ENCODE data around the gene DNM1. TPM values are rescaled to one million over a fixed set of nuclear protein-coding genes. Genes with fewer than 3 reads are reported as not detected.
A peak's percentile ranks its signal among the peaks of the same experiment; 100 is the strongest.

The DNM1 gene
- total and polyA plus RNA-seq, 2 donors (not counting 3 experiments of a cell fraction or from before 2014, with no cell fraction given), result 0.59 to 2.9 TPM

DNA sequence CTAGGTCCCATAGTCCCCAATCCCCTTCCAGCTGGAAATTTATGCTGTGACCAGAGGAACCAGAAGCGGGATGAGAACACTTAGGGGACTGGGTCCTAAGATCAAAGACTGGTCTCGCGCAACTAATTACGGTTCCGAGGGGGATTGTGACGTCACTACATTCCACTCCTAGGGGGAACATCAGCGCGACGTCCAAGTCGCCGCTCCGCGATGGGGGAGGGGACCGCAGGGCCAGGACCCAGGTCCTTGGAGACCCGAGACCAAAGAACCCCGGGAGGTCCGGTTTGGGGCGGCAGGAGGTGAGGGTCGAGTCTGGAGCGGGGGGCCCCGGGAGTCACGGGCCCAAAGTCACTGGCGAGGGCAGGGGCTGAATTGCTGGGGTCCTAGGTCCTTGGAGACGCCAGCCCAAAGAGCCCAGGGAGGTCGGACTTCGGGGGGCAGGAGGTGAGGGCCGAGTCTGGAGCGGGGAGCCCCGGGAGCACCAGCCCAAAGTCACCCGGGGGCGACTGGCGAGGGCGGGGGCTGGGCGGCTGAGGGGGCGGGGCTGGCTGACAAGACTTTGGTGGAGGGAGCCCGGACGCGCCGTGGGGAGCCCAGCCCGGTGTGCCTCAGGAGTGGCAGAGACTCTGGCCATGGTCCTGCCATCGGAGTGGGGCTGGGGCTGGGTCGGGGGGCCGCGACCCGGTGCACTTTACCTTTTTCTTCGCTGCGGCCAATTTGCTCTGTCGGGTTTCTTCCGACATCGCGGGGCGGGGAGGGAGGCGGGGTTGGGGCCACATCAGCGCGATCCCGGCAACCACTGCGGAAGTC lies 72.2 kb downstream of the DNM1 start, which contains the start of gene GOLGA2:
GOLGA2 (minus strand) TSS at position 810 of the 810 bp plus-strand sequence; CDS start at position 779, 31 bp downstream.
- DNase-seq (ENCODE audit: low read depth, low spot score) (peak; percentile 58), FAIRE-seq (no peak)

GRCh38 chr9:128276008-128276573 lies 72.9 kb downstream of the DNM1 start, which contains the start of gene SWI5:
TSS of gene SWI5 (plus strand) at chr9:128276276.
- H3K4me2 ChIP-seq (ENCODE audit: insufficient read depth, low read length), result peak within 1 kb of the TSS; percentile 86
- H3K27ac ChIP-seq (ENCODE audit: insufficient read depth, low read depth, low read length), result peak within 1 kb of the TSS; percentile 89
- peak within 1 kb of the TSS; percentile 80 to 95 (median 81) for H3K4me3 ChIP-seq (replicated peaks in 1 of 3; ENCODE audit: insufficient read depth in 1 of 3, low read depth in 1 of 3, low read length in 3 of 3)
- DNase-seq (ENCODE audit: low read depth, low spot score) (peak; percentile 100), FAIRE-seq (peak; percentile 99)
- peaks cover 27% of the 10 kb centered on the region for H3K4me1 ChIP-seq (ENCODE audit: control insufficient read depth, extremely low read depth, insufficient read depth, low read length)
- H4K20me1 ChIP-seq (replicated peaks; ENCODE audit: control insufficient read depth, extremely low read depth, insufficient read depth, low read length), result no peaks in the 10 kb centered on the region
- no peaks in the 10 kb centered on the region for H3K9me3 ChIP-seq (replicated peaks; ENCODE audit: control insufficient read depth, insufficient read depth, low read length)
- H3K9me1 ChIP-seq (replicated peaks; ENCODE audit: control insufficient read depth, extremely low read depth, insufficient read depth, low read length), result no peaks in the 10 kb centered on the region
- ChIA-PET CTCF (interaction anchor here (0.7 to 1.1 kb wide), 6 partner anchors 19 to 145 kb away, joined by 3 to 7 read pairs (median 5); partner anchors contain the start of gene CERCAM), POLR2A (interaction anchor here (0.5 kb wide), 1 partner anchor 1548 kb away, joined by 7 read pairs; the partner anchor contains the start of gene TOR1A)
- TSS peak; percentile 51 for BruUV-seq (replicated peaks)
- dilution Hi-C loops (cut with MboI; ENCODE audit: extremely low pct_ligation_motif_present, low sequenced_read_pairs) (no loop called here), intact Hi-C loops (cut with micrococcal nuclease) (loop anchor here (1.0 kb wide), 2 partner anchors 19 to 116 kb away; partner anchors contain the start of gene BBLN)
- peaks cover 27% of the 10 kb centered on the region for H3K79me2 ChIP-seq (ENCODE audit: control insufficient read depth, insufficient read depth, low read length)
- TF ChIP-seq POLR2A (IDR thresholded peaks at IDR 0.05; ENCODE audit: low read depth, low read length) (peak; percentile 89), EZH2 (IDR thresholded peaks at IDR 0.05; ENCODE audit: borderline replicate concordance, low read depth, low read length, severe bottlenecking) (no peak), GATA2 (IDR thresholded peaks at IDR 0.05; ENCODE audit: insufficient read depth, insufficient read length, low read depth, low read length) (no peak), JUN (IDR thresholded peaks at IDR 0.05; ENCODE audit: borderline replicate concordance, insufficient read depth, insufficient read length, low read depth) (no peak), MYC (IDR thresholded peaks at IDR 0.05; ENCODE audit: low read depth, low read length) (no peak), FOS (IDR thresholded peaks at IDR 0.05; ENCODE audit: borderline replicate concordance, insufficient read depth, low read length) (no peak), POLR2AphosphoS5 (IDR thresholded peaks at IDR 0.05; ENCODE audit: insufficient read depth, low read depth, low read length) (peak; percentile 81)
- TF ChIP-seq, protein P1, sequence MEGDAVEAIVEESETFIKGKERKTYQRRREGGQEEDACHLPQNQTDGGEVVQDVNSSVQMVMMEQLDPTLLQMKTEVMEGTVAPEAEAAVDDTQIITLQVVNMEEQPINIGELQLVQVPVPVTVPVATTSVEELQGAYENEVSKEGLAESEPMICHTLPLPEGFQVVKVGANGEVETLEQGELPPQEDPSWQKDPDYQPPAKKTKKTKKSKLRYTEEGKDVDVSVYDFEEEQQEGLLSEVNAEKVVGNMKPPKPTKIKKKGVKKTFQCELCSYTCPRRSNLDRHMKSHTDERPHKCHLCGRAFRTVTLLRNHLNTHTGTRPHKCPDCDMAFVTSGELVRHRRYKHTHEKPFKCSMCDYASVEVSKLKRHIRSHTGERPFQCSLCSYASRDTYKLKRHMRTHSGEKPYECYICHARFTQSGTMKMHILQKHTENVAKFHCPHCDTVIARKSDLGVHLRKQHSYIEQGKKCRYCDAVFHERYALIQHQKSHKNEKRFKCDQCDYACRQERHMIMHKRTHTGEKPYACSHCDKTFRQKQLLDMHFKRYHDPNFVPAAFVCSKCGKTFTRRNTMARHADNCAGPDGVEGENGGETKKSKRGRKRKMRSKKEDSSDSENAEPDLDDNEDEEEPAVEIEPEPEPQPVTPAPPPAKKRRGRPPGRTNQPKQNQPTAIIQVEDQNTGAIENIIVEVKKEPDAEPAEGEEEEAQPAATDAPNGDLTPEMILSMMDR (IDR thresholded peaks at IDR 0.05; ENCODE audit: extremely low read depth in 1 of 2, insufficient read depth in 1 of 2, low read depth in 1 of 2, low read length in 2 of 2), result no peak
- TF ChIP-seq, protein P2, sequence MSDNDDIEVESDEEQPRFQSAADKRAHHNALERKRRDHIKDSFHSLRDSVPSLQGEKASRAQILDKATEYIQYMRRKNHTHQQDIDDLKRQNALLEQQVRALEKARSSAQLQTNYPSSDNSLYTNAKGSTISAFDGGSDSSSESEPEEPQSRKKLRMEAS (IDR thresholded peaks at IDR 0.05; ENCODE audit: insufficient read depth, insufficient read length), result no peak
- peak within 1 kb of the TSS; percentile 68 for H2AFZ ChIP-seq (ENCODE audit: low read depth, low read length)
- peak within 1 kb of the TSS; percentile 95 for H3K9ac ChIP-seq (replicated peaks; ENCODE audit: extremely low read depth, insufficient read depth, low read length)
- no peaks in the 10 kb centered on the region for H3K27me3 ChIP-seq (ENCODE audit: control insufficient read depth in 2 of 2, insufficient read depth in 2 of 2, low read length in 2 of 2)
- H3K36me3 ChIP-seq (ENCODE audit: control insufficient read depth in 2 of 2, extremely low read depth in 1 of 2, insufficient read depth in 2 of 2, low read length in 2 of 2), result peaks cover 2 to 10% of the 10 kb centered on the region in 2 experiments

More for the DNA sequence above, 72.2 kb downstream of the DNM1 start, which contains the start of gene GOLGA2:
- Histone ChIP-seq H3K9me3 (replicated peaks; ENCODE audit: control insufficient read depth, insufficient read depth, low read length) (no peaks in the 10 kb centered on the region), H3K27me3 (ENCODE audit: control insufficient read depth in 2 of 2, insufficient read depth in 2 of 2, low read length in 2 of 2) (no peaks in the 10 kb centered on the region), H3K4me1 (ENCODE audit: control insufficient read depth, extremely low read depth, insufficient read depth, low read length) (peaks cover 27% of the 10 kb centered on the region), H3K79me2 (ENCODE audit: control insufficient read depth, insufficient read depth, low read length) (peaks cover 27% of the 10 kb centered on the region), H3K9ac (replicated peaks; ENCODE audit: extremely low read depth, insufficient read depth, low read length) (peak within 1 kb of the TSS; percentile 95), H3K4me2 (ENCODE audit: insufficient read depth, low read length) (peak within 1 kb of the TSS; percentile 86), H3K27ac (ENCODE audit: insufficient read depth, low read depth, low read length) (peak within 1 kb of the TSS; percentile 89), H2AFZ (ENCODE audit: low read depth, low read length) (peak within 1 kb of the TSS; percentile 68), H3K36me3 (ENCODE audit: control insufficient read depth in 2 of 2, extremely low read depth in 1 of 2, insufficient read depth in 2 of 2, low read length in 2 of 2) (peaks cover 2 to 12% of the 10 kb centered on the region in 2 experiments), H3K9me1 (replicated peaks; ENCODE audit: control insufficient read depth, extremely low read depth, insufficient read depth, low read length) (no peaks in the 10 kb centered on the region), H4K20me1 (replicated peaks; ENCODE audit: control insufficient read depth, extremely low read depth, insufficient read depth, low read length) (no peaks in the 10 kb centered on the region), H3K4me3 (replicated peaks in 1 of 3; ENCODE audit: insufficient read depth in 1 of 3, low read depth in 1 of 3, low read length in 3 of 3) (peak within 1 kb of the TSS; percentile 80 to 95 (median 81))
- ChIA-PET CTCF (interaction anchor here (0.7 to 1.1 kb wide), 6 partner anchors 20 to 145 kb away, joined by 3 to 7 read pairs (median 5); partner anchors contain the start of gene CERCAM), POLR2A (no interaction called here)
- intact Hi-C loops (cut with micrococcal nuclease) (loop anchor here (1.0 to 2.0 kb wide), 3 partner anchors 20 to 115 kb away; partner anchors contain the start of genes BBLN, COQ4 and TRUB2), dilution Hi-C loops (cut with MboI; ENCODE audit: extremely low pct_ligation_motif_present, low sequenced_read_pairs) (no loop called here)
- TF ChIP-seq POLR2A (IDR thresholded peaks at IDR 0.05; ENCODE audit: low read depth, low read length), result peak; percentile 38
- TF ChIP-seq, protein P2 (IDR thresholded peaks at IDR 0.05; ENCODE audit: insufficient read depth, insufficient read length), result no peak
- BruUV-seq (replicated peaks), result no TSS peak
